HG03064 (cell line): ENCODE results near the gene CYP4F2.
"Not testable (repeated sequence)": the region's sequence is repeated elsewhere in the genome, so short reads cannot be mapped to it uniquely, and the experiment has no call there.

ENCODE experiments used
- ATAC-seq: cut with Tn5 transposase; IDR thresholded peaks from one replicate; pipeline ENCODE4 v1.9.1; 2021; ENCODE audit warnings: low read depth; ENCODE audit not compliant: unreplicated experiment

The CYP4F2 gene

DNA sequence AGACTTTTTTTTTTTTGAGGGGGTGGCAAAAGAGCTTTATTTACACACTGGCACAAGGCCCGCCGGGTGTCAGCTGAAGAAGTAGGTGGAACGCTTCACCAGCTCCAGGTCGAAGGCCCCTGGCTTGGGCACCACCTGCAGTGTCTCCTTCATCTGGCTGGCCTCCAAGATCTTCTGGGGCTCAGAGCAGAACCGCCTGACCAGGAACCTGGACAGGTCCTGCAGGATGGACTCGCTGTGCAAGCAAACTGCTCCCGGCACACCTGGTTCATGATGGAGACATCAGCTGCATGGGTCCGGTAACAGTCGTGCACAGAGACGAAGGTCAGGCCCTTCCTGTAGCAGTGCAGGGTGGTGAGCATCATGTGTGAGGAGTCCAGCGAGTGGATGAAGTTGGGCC, 4.4 kb upstream of the CYP4F2 start:
- no peak for ATAC-seq

DNA sequence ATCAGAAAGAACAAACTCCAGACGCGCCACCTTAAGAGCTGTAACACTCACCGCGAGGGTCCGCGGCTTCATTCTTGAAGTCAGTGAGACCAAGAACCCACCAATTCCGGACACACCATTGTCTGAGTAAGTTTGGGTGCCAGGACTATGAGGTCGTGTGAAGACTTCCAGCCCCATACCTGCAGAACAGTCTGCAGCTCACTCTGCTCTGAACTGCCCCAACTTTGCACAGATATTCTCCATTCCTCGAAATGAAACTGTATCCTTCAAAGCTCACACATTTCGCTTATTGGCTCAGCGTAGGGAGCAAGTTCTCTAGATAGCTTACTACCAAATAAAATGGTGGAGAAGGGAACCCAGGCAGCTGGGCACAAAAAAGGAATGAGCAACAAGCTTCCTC, 2.6 kb upstream of the CYP4F2 start:
- ATAC-seq = no peak

DNA sequence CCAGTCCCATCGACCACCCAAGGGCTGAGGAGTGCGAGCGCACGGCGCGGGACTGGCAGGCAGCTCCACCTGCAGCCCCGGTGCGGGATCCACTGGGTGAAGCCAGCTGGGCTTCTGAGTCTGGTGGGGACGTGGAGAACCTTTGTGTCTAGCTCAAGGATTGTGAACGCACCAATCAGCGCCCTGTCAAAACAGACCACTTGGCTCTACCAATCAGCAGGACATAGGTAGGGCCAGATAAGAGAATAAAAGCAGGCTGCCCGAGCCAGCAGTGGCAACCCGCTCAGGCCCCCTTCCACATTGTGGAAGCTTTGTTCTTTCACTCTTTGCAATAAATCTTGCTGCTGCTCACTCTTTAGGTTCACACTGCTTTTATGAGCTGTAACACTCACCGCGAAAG, 2.2 kb upstream of the CYP4F2 start:
- ATAC-seq = not testable (repeated sequence)

DNA sequence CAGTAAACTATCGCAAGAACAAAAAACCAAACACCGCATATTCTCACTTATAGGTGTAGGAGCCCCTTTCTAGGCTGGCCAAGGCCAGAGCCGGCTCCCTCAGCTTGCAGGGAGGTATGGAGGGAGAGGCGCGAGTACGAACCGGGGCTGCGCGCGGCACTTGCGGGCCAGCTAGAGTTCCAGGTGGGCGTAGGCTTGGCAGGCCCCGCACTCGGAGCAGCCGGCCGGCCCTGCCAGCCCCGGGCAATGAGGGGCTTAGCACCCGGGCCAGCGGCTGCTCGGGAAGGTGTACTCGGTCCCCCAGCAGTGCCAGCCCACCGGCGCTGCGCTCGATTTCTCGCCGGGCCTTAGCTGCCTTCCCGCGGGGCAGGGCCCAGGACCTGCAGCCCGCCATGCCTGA, 1.7 kb upstream of the CYP4F2 start:
- ATAC-seq = not testable (repeated sequence)

DNA sequence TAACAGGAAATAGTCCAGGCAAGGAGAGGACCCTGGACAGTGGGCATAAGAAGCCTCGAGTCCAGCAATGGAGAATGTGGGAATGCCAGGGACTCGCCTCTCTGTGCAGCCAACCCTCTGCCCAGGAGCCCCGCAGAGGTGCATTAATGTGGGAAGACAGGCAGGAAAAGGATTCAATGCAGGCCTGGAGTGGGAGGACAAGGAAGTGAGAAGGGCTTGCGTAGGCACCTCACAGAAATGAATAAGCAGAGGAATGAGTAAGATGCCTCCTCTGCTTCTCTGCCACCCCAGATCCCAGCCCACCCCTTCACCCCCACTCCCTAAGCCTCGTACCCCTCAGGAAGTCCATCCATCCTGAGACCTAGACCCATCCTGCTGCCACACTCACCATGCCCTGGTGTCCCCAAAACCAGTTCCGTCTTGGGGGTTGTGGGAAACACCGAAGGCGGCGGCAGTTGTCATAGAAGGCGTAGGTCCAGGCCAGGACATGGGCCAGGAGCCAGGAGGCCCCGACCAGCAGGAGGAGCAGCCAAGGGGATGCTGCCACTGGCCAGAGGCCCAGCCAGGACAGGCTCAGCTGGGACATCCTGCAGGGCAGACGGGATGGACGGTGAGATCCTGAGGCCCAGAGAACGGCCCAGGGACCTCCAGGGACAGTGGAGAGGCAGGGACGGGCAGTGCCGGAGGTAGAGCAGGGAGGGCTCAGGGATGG, 692 bp downstream of the CYP4F2 start:
- no peak for ATAC-seq

DNA sequence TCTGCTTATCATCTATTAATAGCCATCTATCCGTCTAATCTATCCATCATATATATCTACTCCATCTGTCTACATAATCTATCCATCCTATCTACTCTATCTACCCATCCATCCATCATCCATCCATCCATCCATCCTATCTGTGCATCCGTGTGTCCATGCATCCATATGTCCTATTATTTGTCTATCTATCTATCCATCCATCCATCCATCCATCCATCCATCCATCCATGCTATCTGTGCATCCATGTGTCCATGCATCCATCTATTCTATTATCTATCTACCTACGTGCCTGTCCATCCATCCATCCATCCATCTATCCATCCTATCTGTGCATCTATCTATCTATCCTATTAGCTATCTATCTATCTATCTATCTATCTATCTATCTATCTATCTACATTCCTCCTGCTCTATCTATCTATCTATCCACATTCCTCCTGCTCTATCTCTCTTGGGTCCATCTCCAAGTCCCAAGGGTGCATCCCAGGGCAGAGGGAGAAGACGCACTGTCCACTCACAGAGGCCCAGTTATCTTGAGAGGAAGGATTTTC, 1.9 kb downstream of the CYP4F2 start:
- no peak for ATAC-seq

DNA sequence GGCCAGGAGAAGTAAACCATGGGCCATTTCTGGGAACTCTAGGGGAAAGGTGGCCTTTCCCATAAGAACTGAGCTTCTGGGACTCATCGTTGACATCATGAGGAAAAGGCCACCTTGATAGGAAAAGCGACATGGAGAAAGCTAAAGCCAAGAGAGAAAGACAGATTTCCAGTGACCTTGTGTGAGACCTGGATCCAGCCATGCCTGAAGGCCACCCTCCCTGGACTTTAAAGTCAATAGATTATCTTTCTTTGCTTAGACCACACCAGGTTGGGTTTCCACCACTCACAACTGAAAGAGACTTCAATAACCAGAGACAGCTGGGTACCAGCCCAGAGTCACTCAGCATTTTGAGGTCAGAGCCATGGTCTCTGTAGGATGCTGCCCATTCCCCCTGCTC, 3.5 kb downstream of the CYP4F2 start:
- ATAC-seq = no peak

DNA sequence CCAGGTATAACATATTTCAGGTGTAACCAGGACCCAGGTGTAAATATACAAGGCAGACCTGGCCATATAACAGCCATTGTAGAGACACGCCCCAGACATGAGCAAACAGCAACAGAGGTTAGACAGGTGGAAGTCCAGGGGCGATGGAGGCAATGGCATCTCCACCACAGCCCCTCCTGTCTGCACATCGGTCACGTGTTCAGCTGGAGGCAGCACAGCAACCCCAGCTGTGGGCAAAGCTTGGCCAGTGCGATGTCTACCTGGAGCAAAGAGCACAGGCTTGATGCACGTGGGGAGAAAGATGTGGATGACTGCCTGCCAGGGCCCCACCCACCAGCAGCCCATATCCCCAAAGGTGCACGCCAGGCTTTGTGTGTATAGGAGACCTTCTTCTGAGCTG, 4.4 kb downstream of the CYP4F2 start:
- ATAC-seq = no peak

DNA sequence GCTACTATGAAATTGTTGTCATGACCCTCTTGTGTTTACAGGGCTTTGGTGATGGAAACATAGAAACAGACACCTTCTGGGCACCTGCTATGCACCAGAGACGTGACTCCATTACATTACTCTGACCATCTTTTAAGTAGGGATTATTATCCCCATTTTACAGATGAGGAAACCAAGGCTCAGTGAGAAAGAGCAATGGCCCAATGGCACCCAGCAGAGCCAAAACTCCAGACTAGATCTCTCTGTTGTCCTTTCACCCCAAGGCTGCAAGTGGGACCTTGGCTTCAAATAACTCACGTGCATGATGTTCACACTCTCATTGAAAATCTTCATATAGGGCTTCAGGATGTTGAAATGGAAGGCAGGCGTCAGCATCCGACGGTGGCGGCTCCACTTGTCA, 5.9 kb downstream of the CYP4F2 start:
- no peak for ATAC-seq

DNA sequence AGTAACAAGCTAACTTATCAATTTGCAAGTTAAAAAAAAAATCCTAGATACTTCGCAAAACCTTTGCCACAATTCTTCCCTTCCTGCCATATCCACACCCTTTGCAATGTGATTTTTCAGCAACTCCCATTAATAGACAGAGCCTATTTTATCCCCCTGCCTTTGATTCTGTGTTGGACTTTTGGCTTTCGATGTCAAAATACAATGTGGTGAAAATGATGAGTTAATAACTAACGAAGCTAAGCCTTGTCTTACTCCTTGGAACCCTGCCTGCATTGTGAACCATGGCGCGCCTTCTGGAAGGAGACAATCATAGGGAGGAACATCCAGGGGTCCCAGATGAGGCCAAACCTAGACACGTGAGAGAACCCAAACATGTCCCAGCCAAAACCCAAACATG, 6.4 kb downstream of the CYP4F2 start:
- no peak for ATAC-seq

DNA sequence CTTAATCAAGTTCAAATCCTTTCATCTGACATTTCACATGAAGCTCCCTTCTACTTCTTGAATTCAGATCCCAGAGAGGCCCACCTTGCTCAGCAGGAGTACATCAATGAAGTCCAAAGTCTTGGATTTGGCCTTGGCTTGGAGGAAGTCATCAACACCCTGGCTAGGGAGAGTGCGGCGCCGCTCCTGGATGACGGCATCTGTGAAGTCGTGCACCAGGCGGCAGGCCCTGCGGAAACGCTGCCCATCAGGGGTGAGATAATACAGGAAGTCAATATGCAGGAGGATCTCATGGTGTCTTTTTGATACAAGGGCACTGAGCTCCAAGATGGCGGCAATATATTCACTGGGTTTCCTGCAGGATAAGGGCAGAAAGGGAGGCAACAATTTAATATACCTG, 8.5 kb downstream of the CYP4F2 start:
- not testable (repeated sequence) for ATAC-seq

DNA sequence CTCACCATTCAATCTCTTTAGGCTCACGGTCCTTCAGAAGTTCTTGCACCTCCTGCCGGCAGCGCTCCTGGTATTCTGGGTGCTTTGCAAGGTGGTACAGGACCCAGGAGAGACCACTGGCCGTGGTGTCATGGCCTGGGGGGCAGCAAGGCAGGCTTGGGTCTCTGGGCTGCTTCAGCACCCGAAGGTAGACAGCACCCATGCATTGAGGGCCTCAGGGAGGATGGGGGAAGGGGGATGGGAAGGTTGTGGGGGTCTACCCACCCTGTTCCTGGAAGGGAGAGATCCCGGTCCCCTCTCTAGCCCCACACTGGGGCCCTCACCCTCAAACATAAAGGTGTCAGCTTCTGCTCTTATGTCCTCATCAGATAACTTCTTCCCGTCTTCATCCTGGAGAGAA, 12.0 kb downstream of the CYP4F2 start:
- no peak for ATAC-seq

DNA sequence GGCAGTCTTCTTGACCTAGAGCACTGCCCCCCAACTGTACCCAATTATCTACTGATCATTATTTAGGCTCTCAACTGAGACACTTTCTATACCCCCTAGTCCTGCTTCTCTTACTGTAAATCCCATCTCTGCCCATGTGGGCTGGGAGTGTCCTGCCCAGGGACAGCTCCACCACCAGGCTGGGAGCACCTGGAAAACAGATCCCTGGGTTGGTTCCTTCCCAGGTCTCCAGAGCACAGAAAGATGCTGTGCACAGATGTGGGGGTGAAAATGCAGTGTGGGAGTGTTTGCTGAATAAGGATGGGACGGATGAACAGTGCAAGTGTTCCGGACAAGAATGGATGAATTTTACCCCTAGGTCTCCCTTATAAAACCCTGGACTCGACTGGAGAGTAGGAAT, 12.7 kb downstream of the CYP4F2 start:
- no peak for ATAC-seq

DNA sequence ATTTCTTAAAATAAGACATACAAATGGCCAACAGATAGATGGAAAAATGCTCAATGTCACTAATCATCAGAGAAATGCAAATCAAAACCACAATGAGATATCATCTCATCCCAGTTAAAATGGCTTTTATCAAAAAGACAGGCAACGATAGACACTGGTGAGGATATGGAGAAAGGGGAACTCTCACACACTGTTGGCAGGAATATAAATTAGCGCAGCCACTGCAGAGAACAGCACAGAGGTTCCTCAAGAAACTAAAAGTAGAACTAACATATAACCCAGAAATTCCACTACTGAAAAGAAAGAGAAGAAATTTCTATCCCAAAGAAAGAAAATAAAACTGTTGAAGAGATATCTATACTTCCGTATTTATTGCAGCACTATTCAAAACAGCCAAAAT, 14.5 kb downstream of the CYP4F2 start:
- not testable (repeated sequence) for ATAC-seq

DNA sequence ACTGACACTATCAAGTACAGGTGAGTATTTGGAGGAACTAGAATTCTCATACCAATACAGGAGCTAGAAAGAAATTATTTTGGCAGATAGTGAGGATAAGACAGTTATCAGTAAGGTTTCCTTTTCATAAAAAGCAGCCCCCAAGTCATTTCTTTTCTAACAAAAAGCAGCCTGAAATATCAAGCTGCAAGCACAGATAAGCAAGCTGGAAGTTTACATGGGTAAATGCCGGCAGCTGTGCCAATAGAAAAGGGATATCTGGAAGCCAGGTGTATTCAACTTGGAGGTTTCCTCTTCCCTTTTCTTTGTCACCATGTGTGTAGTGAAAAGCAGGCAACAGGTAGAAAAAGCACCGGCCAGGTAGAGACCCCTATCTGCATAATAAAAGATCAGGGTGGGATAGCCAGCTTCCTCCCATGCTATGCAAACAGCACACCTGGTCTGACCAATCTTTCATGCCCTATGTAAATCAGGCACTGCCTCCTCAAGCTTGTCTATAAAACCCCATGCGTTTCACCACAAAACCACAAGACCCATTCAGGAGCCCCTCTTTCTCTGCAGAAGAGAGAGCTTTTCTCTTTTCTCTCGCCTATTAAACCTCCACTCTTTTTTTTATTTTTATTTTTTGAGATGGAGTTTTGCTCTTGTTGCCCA, 22.9 kb downstream of the CYP4F2 start:
- no peak for ATAC-seq

DNA sequence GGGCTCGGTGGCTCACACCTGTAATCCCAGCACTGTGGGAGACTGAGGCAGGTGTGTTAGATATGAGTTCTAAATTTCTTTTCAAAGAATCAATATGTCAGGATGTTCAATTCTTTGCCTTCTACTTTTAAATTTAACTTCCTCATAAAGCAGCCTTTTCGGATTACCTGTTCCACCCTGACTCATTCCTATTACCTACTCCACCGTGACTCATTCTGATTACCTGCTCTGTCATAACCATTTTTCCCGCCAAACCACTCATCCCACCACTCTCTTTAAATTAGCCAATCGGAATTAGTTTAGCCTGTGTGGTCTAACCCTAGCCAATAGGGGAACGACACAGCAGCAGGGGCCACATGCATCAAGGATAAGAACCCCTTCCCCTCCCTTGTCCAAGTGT, 24.1 kb downstream of the CYP4F2 start:
- ATAC-seq = not testable (repeated sequence)

DNA sequence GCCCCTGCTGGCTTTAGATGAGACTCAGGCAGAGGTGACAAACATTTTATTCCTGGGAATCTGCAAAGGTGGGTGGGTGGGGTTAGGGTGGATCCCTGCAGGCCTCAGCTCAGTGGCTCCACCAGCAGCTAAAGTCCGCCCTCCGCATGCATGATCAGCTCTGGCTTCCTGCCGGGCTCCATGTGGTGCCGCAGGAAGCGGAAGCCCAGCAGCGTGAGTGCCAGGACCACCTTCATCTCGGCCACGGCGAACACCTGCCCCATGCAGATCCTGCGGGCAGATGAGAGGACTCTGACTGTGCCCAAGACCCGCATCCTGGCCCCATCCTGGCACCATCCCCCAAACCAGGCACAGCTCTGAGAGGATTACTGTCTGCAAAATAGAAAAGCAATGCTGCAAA, 26.3 kb downstream of the CYP4F2 start:
- ATAC-seq = no peak

DNA sequence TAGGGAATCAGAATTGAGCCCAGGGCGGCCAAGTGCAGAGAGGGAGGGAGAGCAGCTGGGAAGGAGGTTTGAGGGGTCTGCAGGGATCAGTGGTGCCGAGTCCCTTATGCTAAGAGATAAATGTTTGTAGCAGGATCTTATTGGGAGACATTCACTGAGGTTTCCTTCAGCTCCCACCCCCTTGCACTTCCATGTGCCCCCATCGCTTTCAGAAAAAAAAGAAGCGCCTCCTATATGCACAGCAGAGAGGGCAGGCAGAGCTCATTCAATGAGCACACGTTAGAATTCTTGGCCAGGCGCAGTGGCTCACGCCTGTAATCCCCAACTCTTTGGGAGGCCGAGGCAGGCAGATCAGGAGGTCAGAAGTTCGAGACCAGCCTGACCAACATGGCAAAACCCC, 28.0 kb downstream of the CYP4F2 start:
- no peak for ATAC-seq

DNA sequence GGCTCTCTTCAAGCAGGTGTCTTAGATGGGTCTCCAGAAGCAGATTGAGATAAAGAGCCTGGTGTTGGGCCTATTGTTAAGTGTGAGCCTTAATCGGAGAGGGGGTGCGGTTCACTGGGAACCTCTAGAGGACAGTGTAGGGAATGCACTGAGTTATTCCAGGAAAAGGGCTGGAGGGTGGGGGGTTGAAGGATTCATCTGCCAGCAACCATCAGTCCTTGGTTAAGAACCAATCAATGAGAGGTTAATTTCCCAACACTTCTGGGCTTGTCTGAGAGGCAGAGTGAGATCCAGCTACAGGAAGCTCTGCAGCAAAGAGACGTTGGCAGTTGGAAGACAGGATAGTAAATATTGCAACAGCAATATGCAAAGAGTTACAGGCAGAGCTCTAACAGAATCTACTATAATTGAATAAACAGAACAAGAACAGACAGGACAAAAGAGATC, 28.7 kb downstream of the CYP4F2 start:
- no peak for ATAC-seq

DNA sequence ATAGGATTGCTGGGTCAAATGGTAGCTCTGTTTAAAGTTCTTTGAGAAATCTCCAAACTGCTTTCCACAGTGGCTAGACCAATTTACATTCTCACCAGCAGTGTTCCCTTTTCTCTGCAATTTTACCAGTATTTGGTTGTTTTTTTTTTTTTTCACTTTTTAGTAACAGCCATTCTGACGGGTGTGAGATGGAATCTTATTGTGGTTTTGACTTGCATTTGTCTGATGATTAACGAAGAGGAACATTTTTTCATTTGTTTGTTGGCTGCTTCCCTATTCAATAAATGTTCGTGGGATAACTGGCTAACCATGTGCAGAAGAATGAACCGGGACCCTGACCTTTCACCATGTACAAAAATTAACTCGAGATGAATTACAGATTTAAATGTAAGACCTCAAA, 31.2 kb downstream of the CYP4F2 start:
- ATAC-seq = no peak

DNA sequence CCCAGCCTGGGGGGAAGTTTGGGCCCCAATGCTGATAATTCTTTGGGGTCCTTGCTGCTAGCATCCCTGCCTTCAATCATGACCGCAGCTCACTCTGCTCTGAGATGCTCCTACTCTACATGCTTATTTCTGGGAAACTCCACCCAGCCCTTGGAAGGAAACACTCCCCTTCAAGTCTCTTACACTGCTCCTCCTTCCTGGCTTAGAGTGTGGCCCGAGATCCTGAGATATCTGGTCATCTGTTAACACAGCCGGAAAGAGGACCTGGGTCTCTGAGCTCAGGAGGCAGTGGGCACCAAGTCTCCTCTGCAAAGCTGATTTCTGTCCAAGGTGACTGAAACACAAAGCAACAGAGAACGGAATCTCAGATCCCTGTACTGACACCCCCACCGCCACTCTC, 33.0 kb downstream of the CYP4F2 start:
- no peak for ATAC-seq

DNA sequence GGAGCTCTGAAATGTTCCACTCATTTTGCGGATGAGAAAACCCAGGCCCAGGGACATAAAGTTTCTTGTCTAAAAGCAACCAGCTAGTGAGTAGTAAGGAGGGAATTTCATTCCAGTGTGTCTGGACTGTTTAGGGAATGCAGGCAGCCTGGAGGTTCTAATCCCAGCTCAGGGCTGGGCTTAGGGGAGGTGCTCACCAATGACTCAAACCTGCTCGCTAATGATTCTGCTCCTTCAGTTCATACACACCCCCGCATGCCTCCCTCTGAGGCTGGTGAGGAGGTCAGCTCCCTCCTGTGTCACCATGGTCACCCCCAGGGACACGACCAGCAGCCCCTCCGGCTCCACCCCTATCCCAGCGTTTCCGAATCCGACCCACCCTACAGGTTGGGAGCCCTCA, 34.6 kb downstream of the CYP4F2 start:
- ATAC-seq = no peak
